ENCODE measurements around the gene CACNG1. TPM values are rescaled to one million over a fixed set of nuclear protein-coding genes. Genes with fewer than 3 reads are reported as not detected.
A peak's percentile ranks its signal among the peaks of the same experiment; 100 is the strongest.

CACNG1 gene
- total RNA-seq, 1 experiment from 2014 or later = not detected

DNA sequence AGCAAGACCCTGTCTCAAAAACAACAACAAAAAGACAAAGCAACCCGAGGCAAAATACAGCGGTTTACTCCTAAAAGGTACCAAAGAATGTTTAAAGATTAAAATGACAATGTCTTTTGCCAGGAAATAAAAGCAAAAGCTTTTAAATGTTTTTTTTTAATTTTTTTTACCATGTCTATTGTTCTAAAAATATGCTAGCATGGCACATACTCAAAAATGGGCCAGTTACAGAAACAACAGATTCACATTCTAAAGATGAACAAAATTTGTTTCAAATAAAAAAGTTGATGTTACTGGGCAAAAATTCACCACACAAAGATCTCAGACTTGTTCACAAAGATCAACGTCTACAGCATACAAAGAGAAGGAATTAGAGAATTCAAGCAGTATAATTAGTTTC lies 41.1 kb downstream of the CACNG1 start:
- no peaks in the 10 kb centered on the region for H3K4me1 Mint-ChIP-seq
- Histone ChIP-seq H2AFZ (ENCODE audit: low read length) (no peak overlapping the region), H2BK20ac (ENCODE audit: low read depth, low read length, poor library complexity, severe bottlenecking) (no peak overlapping the region), H3K79me2 (ENCODE audit: insufficient read depth, low read length) (no peaks in the 10 kb centered on the region), H4K91ac (ENCODE audit: insufficient read length, low read depth, low read length) (no peak overlapping the region), H3K27ac (ENCODE audit: insufficient read length, low read depth, low read length) (no peak overlapping the region), H3K4ac (ENCODE audit: low read depth, low read length) (no peak overlapping the region), H3K23ac (ENCODE audit: insufficient read length, low read depth, low read length) (no peak overlapping the region), H4K5ac (ENCODE audit: insufficient read length, low read depth, low read length) (no peak overlapping the region), H3K4me2 (ENCODE audit: insufficient read depth, insufficient read length, low read length) (no peak overlapping the region), H3K23me2 (ENCODE audit: insufficient read length, low read depth, low read length, poor library complexity, severe bottlenecking) (no peaks in the 10 kb centered on the region), H3K18ac (ENCODE audit: insufficient read length, low read depth, low read length) (no peak overlapping the region), H3K14ac (ENCODE audit: insufficient read depth, low read length) (no peak overlapping the region), H2BK15ac (ENCODE audit: low read depth, low read length) (no peak overlapping the region), H2AK5ac (ENCODE audit: insufficient read length, low read length) (no peak overlapping the region), H3T11ph (ENCODE audit: low read length) (no peak overlapping the region), H4K8ac (replicated peaks; ENCODE audit: insufficient read length, low read depth, low read length) (no peak overlapping the region), H2BK5ac (ENCODE audit: insufficient read length, low read length) (no peak overlapping the region), H3K9me3 (ENCODE audit: control insufficient read depth, low read depth, low read length) (no peaks in the 10 kb centered on the region), H3K79me1 (ENCODE audit: insufficient read depth, low read depth, low read length, poor library complexity, severe bottlenecking) (no peaks in the 10 kb centered on the region), H2BK12ac (ENCODE audit: insufficient read length, low read depth, low read length) (no peak overlapping the region), H3K27me3 (ENCODE audit: insufficient read depth, low read length) (no peaks in the 10 kb centered on the region), H2BK120ac (ENCODE audit: low read depth, low read length, poor library complexity, severe bottlenecking) (no peak overlapping the region), H3K4me1 (ENCODE audit: insufficient read depth, low read length) (no peaks in the 10 kb centered on the region), H3K9ac (ENCODE audit: extremely low read depth, insufficient read length, low read length) (no peak overlapping the region), H4K20me1 (ENCODE audit: control insufficient read depth, insufficient read depth, insufficient read length) (no peaks in the 10 kb centered on the region), H3K56ac (ENCODE audit: insufficient read length, low read depth, low read length) (no peak overlapping the region)
- TF ChIP-seq, protein P1, sequence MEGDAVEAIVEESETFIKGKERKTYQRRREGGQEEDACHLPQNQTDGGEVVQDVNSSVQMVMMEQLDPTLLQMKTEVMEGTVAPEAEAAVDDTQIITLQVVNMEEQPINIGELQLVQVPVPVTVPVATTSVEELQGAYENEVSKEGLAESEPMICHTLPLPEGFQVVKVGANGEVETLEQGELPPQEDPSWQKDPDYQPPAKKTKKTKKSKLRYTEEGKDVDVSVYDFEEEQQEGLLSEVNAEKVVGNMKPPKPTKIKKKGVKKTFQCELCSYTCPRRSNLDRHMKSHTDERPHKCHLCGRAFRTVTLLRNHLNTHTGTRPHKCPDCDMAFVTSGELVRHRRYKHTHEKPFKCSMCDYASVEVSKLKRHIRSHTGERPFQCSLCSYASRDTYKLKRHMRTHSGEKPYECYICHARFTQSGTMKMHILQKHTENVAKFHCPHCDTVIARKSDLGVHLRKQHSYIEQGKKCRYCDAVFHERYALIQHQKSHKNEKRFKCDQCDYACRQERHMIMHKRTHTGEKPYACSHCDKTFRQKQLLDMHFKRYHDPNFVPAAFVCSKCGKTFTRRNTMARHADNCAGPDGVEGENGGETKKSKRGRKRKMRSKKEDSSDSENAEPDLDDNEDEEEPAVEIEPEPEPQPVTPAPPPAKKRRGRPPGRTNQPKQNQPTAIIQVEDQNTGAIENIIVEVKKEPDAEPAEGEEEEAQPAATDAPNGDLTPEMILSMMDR (conservative IDR thresholded peaks at IDR 0.05) = no peak
- WGBS (ENCODE audit: extremely low coverage, insufficient read length, low lambda C conversion rate) = no CpG with 5 or more reads among the region's 3 CpGs
- H3K4me3 Mint-ChIP-seq = no peak overlapping the region
- peak overlapping the region in 1 of 3 experiments; percentile 34; a peak in 2 of 7 replicates for H3K27ac Mint-ChIP-seq
- DNase-seq = no peak
- peaks cover 0 to 7% of the 10 kb centered on the region in 2 experiments; a peak in 1 of 5 replicates for H3K9me3 Mint-ChIP-seq
- H3K27me3 Mint-ChIP-seq (ENCODE audit: low read depth) = no peaks in the 10 kb centered on the region
- peaks cover 10 to 25% (median 19%) of the 10 kb centered on the region in 3 experiments for H3K36me3 Mint-ChIP-seq (ENCODE audit: insufficient read depth in 1 of 3, low read depth in 3 of 3)

All from H9 (cell line).